Fibroblast of pulmonary artery (primary cell): ENCODE measurements around the gene CCDC15.

Experiments
- DNase-seq: peaks from one replicate; pipeline ENCODE4 v3.0.0-alpha.2; 2010; ENCODE audit warnings: low read depth
- H3K4me3 ChIP-seq: replicated peaks from 2 replicates; pipeline ENCODE4 v1.5.1; 2011; ENCODE audit warnings: low read depth, mild to moderate bottlenecking, control low read depth, low read length, moderate library complexity
- TF ChIP-seq, protein P1 (sequence below): IDR thresholded peaks from 2 replicates; pipeline ENCODE4 v1.5.1; 2011; ENCODE audit warnings: mild to moderate bottlenecking, control low read depth, low read length, inconsistent platforms; ENCODE audit errors: missing control alignments

CCDC15 gene

DNA sequence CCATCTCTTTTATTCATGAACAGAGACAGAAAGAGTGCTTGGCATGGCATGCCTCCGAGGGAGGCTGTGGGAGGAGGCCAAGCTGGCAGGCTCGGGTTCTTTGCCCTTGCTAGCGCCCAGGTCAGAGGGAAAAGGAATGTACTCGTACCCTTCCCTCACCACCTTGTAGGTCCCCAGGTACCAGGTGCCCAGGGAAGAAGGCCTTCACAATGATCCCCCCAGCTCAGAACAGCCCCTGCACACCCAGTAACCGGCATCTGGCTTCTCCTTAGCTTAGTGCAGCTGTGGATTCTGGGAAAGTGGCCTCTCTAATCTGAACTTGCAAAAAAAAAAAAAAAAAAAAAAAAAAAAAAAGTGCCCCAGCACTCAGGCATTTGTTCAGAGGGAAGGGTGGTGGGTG is 33.6 kb upstream of the CCDC15 start:
- no peak for DNase-seq
- TF ChIP-seq, protein P1, sequence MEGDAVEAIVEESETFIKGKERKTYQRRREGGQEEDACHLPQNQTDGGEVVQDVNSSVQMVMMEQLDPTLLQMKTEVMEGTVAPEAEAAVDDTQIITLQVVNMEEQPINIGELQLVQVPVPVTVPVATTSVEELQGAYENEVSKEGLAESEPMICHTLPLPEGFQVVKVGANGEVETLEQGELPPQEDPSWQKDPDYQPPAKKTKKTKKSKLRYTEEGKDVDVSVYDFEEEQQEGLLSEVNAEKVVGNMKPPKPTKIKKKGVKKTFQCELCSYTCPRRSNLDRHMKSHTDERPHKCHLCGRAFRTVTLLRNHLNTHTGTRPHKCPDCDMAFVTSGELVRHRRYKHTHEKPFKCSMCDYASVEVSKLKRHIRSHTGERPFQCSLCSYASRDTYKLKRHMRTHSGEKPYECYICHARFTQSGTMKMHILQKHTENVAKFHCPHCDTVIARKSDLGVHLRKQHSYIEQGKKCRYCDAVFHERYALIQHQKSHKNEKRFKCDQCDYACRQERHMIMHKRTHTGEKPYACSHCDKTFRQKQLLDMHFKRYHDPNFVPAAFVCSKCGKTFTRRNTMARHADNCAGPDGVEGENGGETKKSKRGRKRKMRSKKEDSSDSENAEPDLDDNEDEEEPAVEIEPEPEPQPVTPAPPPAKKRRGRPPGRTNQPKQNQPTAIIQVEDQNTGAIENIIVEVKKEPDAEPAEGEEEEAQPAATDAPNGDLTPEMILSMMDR, result no peak
- H3K4me3 ChIP-seq, result peak overlapping the region; percentile 30

- peak; percentile 68 for DNase-seq
- H3K4me3 ChIP-seq, result peak overlapping the region; percentile 30
- TF ChIP-seq, protein P1, result no peak
Observed at GRCh38 chr11:124920870-124921609, 33.0 kb upstream of the CCDC15 start.

- TF ChIP-seq, protein P1, result no peak
- H3K4me3 ChIP-seq, result no peak overlapping the region
- no peak for DNase-seq
Observed at GRCh38 chr11:124922831-124923230, 31.2 kb upstream of the CCDC15 start.

DNA sequence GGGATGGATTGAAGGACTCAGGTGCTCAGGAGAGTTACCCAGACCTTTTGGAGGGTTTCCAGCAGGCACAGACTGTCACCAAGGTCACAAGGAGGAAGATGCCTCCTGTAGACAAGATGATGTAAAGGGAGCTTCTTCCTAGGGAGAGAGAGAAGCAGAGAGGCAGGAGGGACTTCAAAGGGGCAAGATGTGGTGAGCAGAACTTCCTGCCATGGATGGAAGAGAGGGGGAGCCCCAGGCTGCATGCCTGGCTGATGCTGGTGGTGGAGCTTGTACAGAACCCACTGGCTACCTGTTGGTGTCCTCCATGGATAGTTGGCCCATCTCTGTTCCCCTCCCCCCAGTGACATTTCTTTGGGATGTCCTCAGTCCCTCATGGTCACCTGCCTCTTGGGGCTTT is 30.7 kb upstream of the CCDC15 start:
- no peak overlapping the region for H3K4me3 ChIP-seq
- no peak for DNase-seq
- TF ChIP-seq, protein P1, result no peak

DNA sequence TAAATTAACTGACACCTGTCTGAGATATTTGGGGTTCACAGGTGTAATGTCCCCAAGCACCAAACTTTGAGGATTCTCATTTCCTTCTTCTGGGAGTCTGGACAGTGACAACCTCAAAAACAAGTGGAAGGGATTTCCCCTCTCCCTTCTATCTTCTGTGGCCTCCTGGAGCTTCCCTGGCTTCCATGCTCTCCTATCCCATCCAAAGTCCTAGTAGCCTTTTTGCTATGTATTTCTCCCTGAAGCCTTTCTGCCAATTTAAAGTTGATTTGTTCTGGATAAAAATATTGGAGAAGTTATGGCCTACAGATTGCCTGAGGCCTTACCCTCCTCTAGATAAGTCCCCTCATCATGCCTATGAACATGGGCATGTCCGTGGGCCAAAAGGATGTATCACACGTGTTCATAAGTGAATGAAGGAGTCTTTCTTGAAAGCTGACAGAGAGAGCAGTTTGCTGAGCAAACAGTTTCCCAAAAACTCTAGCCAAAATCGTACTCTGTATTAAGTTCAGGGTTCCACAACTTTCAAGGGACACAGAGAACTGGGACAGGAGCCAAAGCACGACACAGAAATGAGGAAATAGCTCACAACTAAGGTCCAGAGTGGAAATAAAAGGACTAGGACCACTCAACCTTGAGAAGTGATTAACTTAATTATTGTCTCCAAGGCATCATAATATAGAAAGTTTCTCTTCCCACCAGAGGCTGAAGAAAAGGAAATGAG is 24.9 kb upstream of the CCDC15 start:
- H3K4me3 ChIP-seq, result no peak overlapping the region
- no peak for DNase-seq
- TF ChIP-seq, protein P1, result no peak

DNA sequence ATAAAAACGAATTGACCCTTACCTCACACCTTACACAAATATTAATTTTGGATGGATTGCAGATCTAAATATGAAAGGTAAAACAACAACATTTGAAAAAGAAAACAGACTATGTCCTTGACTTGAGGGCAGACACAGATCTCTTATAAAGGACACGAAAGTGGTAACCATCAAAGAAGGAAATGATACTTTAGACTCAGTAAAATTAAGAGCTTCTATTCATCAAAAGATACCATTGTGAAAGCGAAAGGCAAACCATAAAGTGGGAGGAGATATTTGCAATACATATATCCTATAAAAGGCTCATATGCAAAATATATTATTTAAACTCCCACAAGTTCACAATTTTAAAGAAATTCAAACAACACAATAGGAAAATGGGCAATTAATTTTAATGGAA is 23.2 kb upstream of the CCDC15 start:
- TF ChIP-seq, protein P1, result no peak
- no peak overlapping the region for H3K4me3 ChIP-seq
- no peak for DNase-seq
